Measurements from ENCODE around the gene GPR33. TPM values are rescaled to one million over a fixed set of nuclear protein-coding genes. Genes with fewer than 3 reads are reported as not detected.

GPR33 gene, protein sequence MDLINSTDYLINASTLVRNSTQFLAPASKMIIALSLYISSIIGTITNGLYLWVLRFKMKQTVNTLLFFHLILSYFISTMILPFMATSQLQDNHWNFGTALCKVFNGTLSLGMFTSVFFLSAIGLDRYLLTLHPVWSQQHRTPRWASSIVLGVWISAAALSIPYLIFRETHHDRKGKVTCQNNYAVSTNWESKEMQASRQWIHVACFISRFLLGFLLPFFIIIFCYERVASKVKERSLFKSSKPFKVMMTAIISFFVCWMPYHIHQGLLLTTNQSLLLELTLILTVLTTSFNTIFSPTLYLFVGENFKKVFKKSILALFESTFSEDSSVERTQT
- not detected in 2 replicates for total RNA-seq

DNA sequence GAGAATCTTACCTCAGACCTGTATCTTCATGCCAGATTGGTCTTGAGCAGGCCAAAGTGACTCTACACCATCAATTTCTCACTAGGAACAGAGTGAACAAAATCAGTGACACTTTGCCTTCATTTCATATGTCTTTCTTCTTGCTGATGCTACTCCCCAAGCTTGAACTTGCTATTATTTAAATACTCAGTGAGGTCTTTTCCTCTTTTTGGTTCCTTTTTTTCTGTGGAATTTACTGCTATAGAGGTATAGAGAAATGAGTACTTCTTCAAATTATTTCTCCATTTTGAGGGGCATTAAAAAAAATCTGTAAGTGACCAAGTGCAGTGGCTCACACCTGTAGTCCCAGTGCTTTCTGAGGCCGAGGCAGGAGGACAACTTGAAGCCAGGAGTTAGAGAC, at the start of gene GPR33:
TSS of gene GPR33 (minus strand) at position 154 of the 400 bp plus-strand sequence. CDS start 4,074 bp downstream, outside the sequence.

DNA sequence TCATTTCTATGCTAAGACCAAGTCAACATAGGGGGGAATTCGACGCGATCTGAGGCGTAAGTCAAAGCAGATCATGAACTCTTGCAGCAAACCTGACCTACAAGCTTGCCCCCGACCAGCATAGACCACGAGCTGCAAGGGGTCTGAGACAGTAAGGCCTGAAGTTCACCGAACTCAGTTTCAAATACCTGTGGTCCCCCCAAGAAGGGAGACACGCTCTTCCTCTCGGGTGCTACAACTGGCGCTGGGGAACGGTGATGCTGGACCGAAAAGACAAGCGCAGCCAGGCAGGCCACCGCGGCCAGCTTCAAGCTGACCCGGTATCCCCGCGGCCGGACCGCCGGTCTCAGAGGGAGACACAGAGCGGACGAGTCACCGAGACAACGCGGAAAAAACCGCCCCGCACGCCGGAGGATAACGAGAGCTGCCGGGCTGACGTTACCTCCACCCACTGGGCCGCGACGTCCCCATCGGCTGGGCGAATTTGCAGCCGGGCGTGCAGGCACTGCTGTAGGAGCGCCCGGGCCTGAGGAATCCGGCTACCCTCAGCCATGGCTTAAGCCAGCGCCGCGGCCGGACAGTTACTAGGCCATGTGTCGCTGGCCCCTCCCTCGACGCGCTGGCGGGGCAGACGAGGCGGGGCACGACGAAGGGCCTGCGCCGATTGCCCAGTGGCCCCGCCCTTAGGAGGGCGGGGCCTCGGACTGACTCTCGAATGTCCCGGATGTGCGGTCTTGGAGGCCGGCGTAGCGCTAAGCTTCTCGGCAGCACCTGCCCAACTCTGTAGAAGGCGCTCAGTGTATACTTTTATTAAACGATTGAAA, 30.8 kb downstream of the GPR33 start, which contains the start of gene DTD2:
TSS of gene DTD2 (minus strand) at position 666 of the 824 bp plus-strand sequence. CDS start at position 553, 113 bp downstream.

Other genes starting within 250 kb of the GPR33 start
- 77.8 and 90.7 TPM in 2 replicates for gene HEATR5A, start 67.5 kb downstream of the GPR33 start, total RNA-seq
- 30.8 and 41.0 TPM in 2 replicates for gene DTD2, start 30.5 kb downstream of the GPR33 start, total RNA-seq
- gene NUBPL, start 73.4 kb upstream of the GPR33 start, total RNA-seq, result 11.9 and 12.0 TPM in 2 replicates

All from smooth muscle cell of the umbilical artery (primary cell).